ENCODE data around the gene EYS.

Gene EYS

DNA sequence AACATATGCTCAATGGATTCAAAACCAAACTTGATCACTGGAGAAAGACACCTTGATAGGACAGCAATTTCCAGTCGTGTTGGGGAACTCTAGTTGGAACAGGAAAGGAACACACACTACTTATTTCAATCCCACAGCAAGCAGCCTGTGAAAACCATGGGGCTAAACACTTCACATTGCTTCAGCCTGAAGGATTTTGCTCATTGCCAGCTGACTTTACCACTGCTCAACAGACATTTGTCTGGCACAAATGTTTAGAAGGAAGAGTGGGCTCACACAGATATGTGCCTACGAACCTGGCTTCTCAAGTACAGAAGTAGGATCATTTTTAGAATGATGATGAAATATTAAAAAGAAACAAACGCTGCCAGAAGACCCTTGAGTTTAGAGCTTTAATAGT lies 1473.3 kb downstream of the EYS start:
- TF ChIP-seq BACH2 (CRISPR knock-in tag; IDR thresholded peaks at IDR 0.05; ENCODE audit: borderline replicate concordance) (no peak), POU6F1 (CRISPR knock-in tag; IDR thresholded peaks at IDR 0.05; ENCODE audit: borderline replicate concordance, low read depth) (no peak), GLIS3 (CRISPR knock-in tag; IDR thresholded peaks at IDR 0.05) (no peak)
- no peak for ATAC-seq

GRCh38 chr6:64231928-64232327 lies 1475.1 kb downstream of the EYS start:
- no peak for ATAC-seq
- no peak for TF ChIP-seq ESRRG (CRISPR knock-in tag; IDR thresholded peaks at IDR 0.05)
- TF ChIP-seq TOX (CRISPR knock-in tag; IDR thresholded peaks at IDR 0.05; ENCODE audit: borderline replicate concordance): no peak

- ATAC-seq: 0 out of 3 replicates have a peak, but pooled peaks have one; percentile 54
- TF ChIP-seq SNAI2 (CRISPR knock-in tag; IDR thresholded peaks at IDR 0.05): no peak
- TF ChIP-seq BACH2 (CRISPR knock-in tag; IDR thresholded peaks at IDR 0.05; ENCODE audit: borderline replicate concordance): no peak
- TF ChIP-seq POU6F1 (CRISPR knock-in tag; IDR thresholded peaks at IDR 0.05; ENCODE audit: borderline replicate concordance, low read depth): no peak
- no peak for TF ChIP-seq ZNF8 (CRISPR knock-in tag; IDR thresholded peaks at IDR 0.05)
- TF ChIP-seq ZC3H10 (CRISPR knock-in tag; IDR thresholded peaks at IDR 0.05): no peak
- no peak for TF ChIP-seq ESRRG (CRISPR knock-in tag; IDR thresholded peaks at IDR 0.05)
- TF ChIP-seq TOX (CRISPR knock-in tag; IDR thresholded peaks at IDR 0.05; ENCODE audit: borderline replicate concordance): no peak
- no peak for TF ChIP-seq TCF4 (CRISPR knock-in tag; IDR thresholded peaks at IDR 0.05; ENCODE audit: borderline replicate concordance)
- TF ChIP-seq ZNF70 (CRISPR knock-in tag; IDR thresholded peaks at IDR 0.05): no peak
- TF ChIP-seq, protein P1, sequence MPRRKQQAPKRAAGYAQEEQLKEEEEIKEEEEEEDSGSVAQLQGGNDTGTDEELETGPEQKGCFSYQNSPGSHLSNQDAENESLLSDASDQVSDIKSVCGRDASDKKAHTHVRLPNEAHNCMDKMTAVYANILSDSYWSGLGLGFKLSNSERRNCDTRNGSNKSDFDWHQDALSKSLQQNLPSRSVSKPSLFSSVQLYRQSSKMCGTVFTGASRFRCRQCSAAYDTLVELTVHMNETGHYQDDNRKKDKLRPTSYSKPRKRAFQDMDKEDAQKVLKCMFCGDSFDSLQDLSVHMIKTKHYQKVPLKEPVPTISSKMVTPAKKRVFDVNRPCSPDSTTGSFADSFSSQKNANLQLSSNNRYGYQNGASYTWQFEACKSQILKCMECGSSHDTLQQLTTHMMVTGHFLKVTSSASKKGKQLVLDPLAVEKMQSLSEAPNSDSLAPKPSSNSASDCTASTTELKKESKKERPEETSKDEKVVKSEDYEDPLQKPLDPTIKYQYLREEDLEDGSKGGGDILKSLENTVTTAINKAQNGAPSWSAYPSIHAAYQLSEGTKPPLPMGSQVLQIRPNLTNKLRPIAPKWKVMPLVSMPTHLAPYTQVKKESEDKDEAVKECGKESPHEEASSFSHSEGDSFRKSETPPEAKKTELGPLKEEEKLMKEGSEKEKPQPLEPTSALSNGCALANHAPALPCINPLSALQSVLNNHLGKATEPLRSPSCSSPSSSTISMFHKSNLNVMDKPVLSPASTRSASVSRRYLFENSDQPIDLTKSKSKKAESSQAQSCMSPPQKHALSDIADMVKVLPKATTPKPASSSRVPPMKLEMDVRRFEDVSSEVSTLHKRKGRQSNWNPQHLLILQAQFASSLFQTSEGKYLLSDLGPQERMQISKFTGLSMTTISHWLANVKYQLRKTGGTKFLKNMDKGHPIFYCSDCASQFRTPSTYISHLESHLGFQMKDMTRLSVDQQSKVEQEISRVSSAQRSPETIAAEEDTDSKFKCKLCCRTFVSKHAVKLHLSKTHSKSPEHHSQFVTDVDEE (CRISPR knock-in tag; IDR thresholded peaks at IDR 0.05): no peak
- no peak for TF ChIP-seq ARNTL (CRISPR knock-in tag; IDR thresholded peaks at IDR 0.05; ENCODE audit: borderline replicate concordance, low read depth)
- no peak for TF ChIP-seq CSRNP3 (CRISPR knock-in tag; IDR thresholded peaks at IDR 0.05)
- no peak for TF ChIP-seq OSR1 (CRISPR knock-in tag; IDR thresholded peaks at IDR 0.05)
- TF ChIP-seq GLIS3 (CRISPR knock-in tag; IDR thresholded peaks at IDR 0.05): no peak
- no peak for TF ChIP-seq ZFP3 (CRISPR knock-in tag; IDR thresholded peaks at IDR 0.05)
- no peak for TF ChIP-seq ZNF565 (CRISPR knock-in tag; conservative IDR thresholded peaks at IDR 0.05; ENCODE audit: low read depth)
- TF ChIP-seq CREB5 (CRISPR knock-in tag; IDR thresholded peaks at IDR 0.05; ENCODE audit: low read depth): no peak
- no peak for TF ChIP-seq ZFP30 (CRISPR knock-in tag; IDR thresholded peaks at IDR 0.05)
- no peak for TF ChIP-seq RARB (CRISPR knock-in tag; IDR thresholded peaks at IDR 0.05)
Observed at GRCh38 chr6:64230530-64230929, 1476.5 kb downstream of the EYS start.

GRCh38 chr6:64227863-64228262 lies 1479.2 kb downstream of the EYS start:
- no peak for TF ChIP-seq TOX (CRISPR knock-in tag; IDR thresholded peaks at IDR 0.05; ENCODE audit: borderline replicate concordance)
- TF ChIP-seq POU6F1 (CRISPR knock-in tag; IDR thresholded peaks at IDR 0.05; ENCODE audit: borderline replicate concordance, low read depth): no peak
- no peak for TF ChIP-seq PPARA (CRISPR knock-in tag; IDR thresholded peaks at IDR 0.05; ENCODE audit: borderline replicate concordance)
- TF ChIP-seq ZNF70 (CRISPR knock-in tag; IDR thresholded peaks at IDR 0.05): no peak
- TF ChIP-seq, protein P2, sequence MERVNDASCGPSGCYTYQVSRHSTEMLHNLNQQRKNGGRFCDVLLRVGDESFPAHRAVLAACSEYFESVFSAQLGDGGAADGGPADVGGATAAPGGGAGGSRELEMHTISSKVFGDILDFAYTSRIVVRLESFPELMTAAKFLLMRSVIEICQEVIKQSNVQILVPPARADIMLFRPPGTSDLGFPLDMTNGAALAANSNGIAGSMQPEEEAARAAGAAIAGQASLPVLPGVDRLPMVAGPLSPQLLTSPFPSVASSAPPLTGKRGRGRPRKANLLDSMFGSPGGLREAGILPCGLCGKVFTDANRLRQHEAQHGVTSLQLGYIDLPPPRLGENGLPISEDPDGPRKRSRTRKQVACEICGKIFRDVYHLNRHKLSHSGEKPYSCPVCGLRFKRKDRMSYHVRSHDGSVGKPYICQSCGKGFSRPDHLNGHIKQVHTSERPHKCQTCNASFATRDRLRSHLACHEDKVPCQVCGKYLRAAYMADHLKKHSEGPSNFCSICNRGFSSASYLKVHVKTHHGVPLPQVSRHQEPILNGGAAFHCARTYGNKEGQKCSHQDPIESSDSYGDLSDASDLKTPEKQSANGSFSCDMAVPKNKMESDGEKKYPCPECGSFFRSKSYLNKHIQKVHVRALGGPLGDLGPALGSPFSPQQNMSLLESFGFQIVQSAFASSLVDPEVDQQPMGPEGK (CRISPR knock-in tag; IDR thresholded peaks at IDR 0.05; ENCODE audit: borderline replicate concordance): no peak
- TF ChIP-seq CSRNP3 (CRISPR knock-in tag; IDR thresholded peaks at IDR 0.05): no peak
- TF ChIP-seq OSR1 (CRISPR knock-in tag; IDR thresholded peaks at IDR 0.05): no peak
- TF ChIP-seq BACH2 (CRISPR knock-in tag; IDR thresholded peaks at IDR 0.05; ENCODE audit: borderline replicate concordance): no peak

More at GRCh38 chr6:64227863-64228262, 1479.2 kb downstream of the EYS start:
- no peak for ATAC-seq

Data from SK-N-SH treated with all-trans-retinoic acid at 6 μM for 48 hours (cell line).